ENCODE data around the gene EPN1.

DNA sequence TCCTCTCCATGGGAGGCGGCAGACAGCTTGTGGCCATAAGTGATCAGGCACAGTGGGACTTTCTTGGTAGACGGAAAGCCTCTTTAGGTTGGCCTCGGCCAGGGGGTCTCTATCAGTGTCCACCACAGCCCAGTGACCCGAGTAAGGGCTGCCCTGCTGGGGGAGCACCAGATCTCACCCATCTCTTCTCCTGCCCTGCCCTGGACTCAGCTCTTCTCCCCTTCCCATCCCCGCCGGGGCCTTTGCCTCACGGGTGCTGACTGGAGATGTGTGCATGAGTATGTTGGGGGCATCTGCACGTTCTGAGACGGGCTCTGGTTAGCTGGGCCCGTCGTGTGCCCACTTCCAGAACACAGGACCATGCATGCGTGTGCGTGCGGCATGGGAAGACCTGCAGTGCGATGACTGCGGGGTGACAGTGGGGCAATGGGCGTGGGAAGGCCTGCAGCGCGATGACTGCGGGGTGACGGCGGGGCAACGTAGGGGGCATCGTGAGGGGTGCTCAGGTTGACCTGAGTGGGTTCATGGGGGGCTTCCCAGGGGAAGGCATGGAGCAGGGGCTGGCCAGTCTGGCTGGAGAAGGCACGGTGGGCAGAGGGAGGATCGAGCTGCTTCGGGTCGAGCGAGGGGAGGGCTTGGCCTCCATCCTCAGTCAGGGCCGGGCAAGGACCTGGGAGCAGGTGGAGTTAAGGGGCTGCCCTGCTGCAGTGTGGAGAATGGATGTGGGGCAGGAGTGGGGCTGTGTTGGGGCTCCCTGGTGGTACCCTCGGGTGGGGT lies 15.9 kb downstream of the EPN1 start:
- TF ChIP-seq, protein P1, sequence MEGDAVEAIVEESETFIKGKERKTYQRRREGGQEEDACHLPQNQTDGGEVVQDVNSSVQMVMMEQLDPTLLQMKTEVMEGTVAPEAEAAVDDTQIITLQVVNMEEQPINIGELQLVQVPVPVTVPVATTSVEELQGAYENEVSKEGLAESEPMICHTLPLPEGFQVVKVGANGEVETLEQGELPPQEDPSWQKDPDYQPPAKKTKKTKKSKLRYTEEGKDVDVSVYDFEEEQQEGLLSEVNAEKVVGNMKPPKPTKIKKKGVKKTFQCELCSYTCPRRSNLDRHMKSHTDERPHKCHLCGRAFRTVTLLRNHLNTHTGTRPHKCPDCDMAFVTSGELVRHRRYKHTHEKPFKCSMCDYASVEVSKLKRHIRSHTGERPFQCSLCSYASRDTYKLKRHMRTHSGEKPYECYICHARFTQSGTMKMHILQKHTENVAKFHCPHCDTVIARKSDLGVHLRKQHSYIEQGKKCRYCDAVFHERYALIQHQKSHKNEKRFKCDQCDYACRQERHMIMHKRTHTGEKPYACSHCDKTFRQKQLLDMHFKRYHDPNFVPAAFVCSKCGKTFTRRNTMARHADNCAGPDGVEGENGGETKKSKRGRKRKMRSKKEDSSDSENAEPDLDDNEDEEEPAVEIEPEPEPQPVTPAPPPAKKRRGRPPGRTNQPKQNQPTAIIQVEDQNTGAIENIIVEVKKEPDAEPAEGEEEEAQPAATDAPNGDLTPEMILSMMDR (IDR thresholded peaks at IDR 0.05; ENCODE audit: low read depth, low read length, poor library complexity, severe bottlenecking) = no peak
- TF ChIP-seq EZH2phosphoT487 (IDR thresholded peaks at IDR 0.05; ENCODE audit: borderline replicate concordance, low read length) = no peak

Measured in DOHH2 (cell line).